Measurements from ENCODE around the gene HTR3B.

HTR3B gene

DNA sequence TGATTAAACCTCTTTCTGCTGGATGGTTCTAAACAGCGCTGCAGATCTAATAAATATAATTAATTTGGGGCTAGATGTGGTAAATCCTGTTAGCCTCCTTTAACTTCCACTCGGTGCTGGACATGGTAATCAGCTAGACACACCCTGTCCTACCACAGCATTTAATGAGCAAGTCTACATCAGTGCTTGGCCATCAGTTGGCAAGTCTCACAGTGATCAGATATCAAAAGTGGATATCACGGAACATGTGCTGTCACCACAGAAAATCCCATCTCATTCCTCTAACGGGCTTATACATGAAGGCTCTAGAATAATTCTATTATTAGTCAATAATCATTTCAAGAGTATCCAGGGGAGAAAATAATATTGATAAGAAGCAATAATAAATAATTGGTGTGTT, 23.6 kb upstream of the HTR3B start:
- TF ChIP-seq, protein P1, sequence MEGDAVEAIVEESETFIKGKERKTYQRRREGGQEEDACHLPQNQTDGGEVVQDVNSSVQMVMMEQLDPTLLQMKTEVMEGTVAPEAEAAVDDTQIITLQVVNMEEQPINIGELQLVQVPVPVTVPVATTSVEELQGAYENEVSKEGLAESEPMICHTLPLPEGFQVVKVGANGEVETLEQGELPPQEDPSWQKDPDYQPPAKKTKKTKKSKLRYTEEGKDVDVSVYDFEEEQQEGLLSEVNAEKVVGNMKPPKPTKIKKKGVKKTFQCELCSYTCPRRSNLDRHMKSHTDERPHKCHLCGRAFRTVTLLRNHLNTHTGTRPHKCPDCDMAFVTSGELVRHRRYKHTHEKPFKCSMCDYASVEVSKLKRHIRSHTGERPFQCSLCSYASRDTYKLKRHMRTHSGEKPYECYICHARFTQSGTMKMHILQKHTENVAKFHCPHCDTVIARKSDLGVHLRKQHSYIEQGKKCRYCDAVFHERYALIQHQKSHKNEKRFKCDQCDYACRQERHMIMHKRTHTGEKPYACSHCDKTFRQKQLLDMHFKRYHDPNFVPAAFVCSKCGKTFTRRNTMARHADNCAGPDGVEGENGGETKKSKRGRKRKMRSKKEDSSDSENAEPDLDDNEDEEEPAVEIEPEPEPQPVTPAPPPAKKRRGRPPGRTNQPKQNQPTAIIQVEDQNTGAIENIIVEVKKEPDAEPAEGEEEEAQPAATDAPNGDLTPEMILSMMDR (conservative IDR thresholded peaks at IDR 0.05; ENCODE audit: low read depth, low read length): no peak
- H4K20me1 ChIP-seq (ENCODE audit: insufficient read depth): no peaks in the 10 kb centered on the region
- H3K27me3 ChIP-seq (ENCODE audit: insufficient read depth, low read depth): no peaks in the 10 kb centered on the region
- H3K4me3 ChIP-seq (IDR thresholded peaks at IDR 0.05; ENCODE audit: insufficient read depth, low read depth, low read length): no peak overlapping the region
- H3K79me2 ChIP-seq (ENCODE audit: insufficient read depth, low read depth): no peaks in the 10 kb centered on the region
- H3K9ac ChIP-seq: no peak overlapping the region
- no peaks in the 10 kb centered on the region for H3K36me3 ChIP-seq (ENCODE audit: insufficient read depth)
- H3K27ac ChIP-seq: no peak overlapping the region
- H3K4me2 ChIP-seq: no peak overlapping the region
- no peak overlapping the region for H2AFZ ChIP-seq (ENCODE audit: low read depth)
- no peaks in the 10 kb centered on the region for H3K4me1 ChIP-seq (ENCODE audit: low read depth, poor library complexity, severe bottlenecking)

DNA sequence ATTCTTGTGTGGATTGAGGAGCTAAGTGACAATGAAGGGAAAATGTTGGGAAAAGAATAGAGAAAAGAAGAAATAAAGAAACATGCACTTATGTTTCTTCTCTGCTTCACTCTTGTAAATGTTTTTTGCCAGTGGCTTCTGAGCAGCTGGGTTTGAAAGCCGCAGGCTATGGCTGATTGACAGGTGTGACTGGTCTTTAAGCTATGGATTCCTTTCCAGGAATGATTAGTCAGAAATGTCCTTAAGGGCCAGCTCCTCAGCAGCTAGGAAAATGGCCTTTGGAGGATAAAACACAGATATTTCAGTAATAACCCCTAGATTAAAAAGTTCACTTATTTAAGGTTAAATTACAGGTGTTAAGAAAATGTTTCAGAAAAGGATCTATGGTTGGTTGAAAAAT, 22.7 kb upstream of the HTR3B start:
- Histone ChIP-seq H3K4me1 (ENCODE audit: low read depth, poor library complexity, severe bottlenecking) (no peaks in the 10 kb centered on the region), H2AFZ (ENCODE audit: low read depth) (no peak overlapping the region), H3K27ac (no peak overlapping the region), H4K20me1 (ENCODE audit: insufficient read depth) (no peaks in the 10 kb centered on the region), H3K27me3 (ENCODE audit: insufficient read depth, low read depth) (no peaks in the 10 kb centered on the region), H3K4me2 (no peak overlapping the region), H3K79me2 (ENCODE audit: insufficient read depth, low read depth) (no peaks in the 10 kb centered on the region), H3K36me3 (ENCODE audit: insufficient read depth) (no peaks in the 10 kb centered on the region), H3K4me3 (IDR thresholded peaks at IDR 0.05; ENCODE audit: insufficient read depth, low read depth, low read length) (no peak overlapping the region), H3K9ac (no peak overlapping the region)
- TF ChIP-seq, protein P1 (conservative IDR thresholded peaks at IDR 0.05; ENCODE audit: low read depth, low read length): no peak

DNA sequence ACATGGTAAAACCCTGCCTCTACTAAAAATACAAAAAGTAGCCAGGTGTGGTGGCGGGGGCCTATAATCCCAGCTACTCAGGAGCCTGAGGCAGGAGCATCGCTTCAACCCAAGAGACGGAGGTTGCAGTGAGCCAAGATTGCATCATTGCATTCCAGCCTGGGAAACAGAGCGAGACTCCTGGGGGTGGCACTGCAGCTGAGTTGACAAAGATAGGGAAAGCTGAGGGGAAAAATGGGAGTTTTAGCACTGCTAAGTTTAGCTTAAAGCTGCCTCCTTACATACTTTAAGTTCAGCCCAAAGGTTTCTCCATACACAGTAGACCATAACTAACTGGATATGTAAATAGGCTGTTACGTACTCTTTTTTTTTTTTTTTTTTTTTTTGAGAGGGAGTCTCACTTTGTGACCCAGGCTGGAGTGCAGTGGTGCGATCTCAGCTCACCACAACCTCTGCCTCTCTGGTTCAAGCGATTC, 20.2 kb upstream of the HTR3B start:
- TF ChIP-seq, protein P1 (conservative IDR thresholded peaks at IDR 0.05; ENCODE audit: low read depth, low read length): no peak
- Histone ChIP-seq H3K9ac (no peak overlapping the region), H4K20me1 (ENCODE audit: insufficient read depth) (no peaks in the 10 kb centered on the region), H3K4me1 (ENCODE audit: low read depth, poor library complexity, severe bottlenecking) (no peaks in the 10 kb centered on the region), H3K36me3 (ENCODE audit: insufficient read depth) (no peaks in the 10 kb centered on the region), H3K4me3 (IDR thresholded peaks at IDR 0.05; ENCODE audit: insufficient read depth, low read depth, low read length) (no peak overlapping the region), H2AFZ (ENCODE audit: low read depth) (no peak overlapping the region), H3K79me2 (ENCODE audit: insufficient read depth, low read depth) (no peaks in the 10 kb centered on the region), H3K4me2 (no peak overlapping the region), H3K27ac (no peak overlapping the region), H3K27me3 (ENCODE audit: insufficient read depth, low read depth) (no peaks in the 10 kb centered on the region)

DNA sequence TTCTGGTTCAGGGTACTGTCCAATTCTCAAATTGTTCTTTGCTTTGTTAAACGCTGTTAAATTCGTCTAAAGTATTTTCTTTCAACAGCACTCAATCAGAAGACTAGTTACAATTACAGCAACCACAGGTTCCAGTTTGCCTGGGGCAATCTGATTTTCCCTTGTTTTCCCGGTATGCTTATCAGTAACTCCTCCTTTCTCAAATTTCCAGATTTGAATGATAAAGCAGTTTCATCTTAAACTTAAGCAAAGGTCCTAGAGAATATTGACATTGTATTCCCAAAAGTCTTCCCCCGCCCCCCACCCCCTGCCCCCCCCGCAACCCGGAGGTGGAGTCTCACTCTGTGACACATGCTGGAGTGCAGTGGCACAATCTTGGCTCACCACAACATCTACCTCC, 18.7 kb upstream of the HTR3B start:
- H3K79me2 ChIP-seq (ENCODE audit: insufficient read depth, low read depth): no peaks in the 10 kb centered on the region
- H3K4me2 ChIP-seq: no peak overlapping the region
- H3K4me3 ChIP-seq (IDR thresholded peaks at IDR 0.05; ENCODE audit: insufficient read depth, low read depth, low read length): no peak overlapping the region
- no peaks in the 10 kb centered on the region for H4K20me1 ChIP-seq (ENCODE audit: insufficient read depth)
- H3K27ac ChIP-seq: no peak overlapping the region
- H3K9ac ChIP-seq: no peak overlapping the region
- no peaks in the 10 kb centered on the region for H3K36me3 ChIP-seq (ENCODE audit: insufficient read depth)
- TF ChIP-seq, protein P1 (conservative IDR thresholded peaks at IDR 0.05; ENCODE audit: low read depth, low read length): no peak
- no peak overlapping the region for H2AFZ ChIP-seq (ENCODE audit: low read depth)
- H3K4me1 ChIP-seq (ENCODE audit: low read depth, poor library complexity, severe bottlenecking): no peaks in the 10 kb centered on the region
- no peaks in the 10 kb centered on the region for H3K27me3 ChIP-seq (ENCODE audit: insufficient read depth, low read depth)
